ENCODE measurements around the gene MYLK4.
A peak's percentile ranks its signal among the peaks of the same experiment; 100 is the strongest.

The MYLK4 gene

DNA sequence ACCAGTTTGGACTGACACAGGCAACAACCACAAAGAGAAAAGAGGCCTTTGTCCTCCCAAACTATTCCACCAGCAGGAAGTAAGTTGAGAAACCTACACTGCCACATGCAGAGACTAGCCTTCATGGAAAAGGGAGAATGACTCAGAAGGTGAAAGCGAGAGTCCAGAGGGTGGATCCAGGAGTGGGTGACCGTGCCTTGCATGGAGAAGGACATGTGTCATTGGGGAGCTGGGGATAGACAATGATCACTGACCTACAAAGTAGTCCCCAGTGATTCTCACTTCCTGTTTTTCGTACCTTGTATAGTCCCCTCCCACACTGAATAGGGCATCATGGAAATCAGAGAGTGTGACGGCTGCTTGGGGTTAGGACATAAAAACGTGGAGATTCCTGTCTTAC is 91.9 kb downstream of the MYLK4 start:
- TF ChIP-seq EZH2phosphoT487 (IDR thresholded peaks at IDR 0.05; ENCODE audit: borderline replicate concordance, low read length) (no peak), CTCF (IDR thresholded peaks at IDR 0.05; ENCODE audit: low read depth, low read length, poor library complexity, severe bottlenecking) (no peak)
- Histone ChIP-seq H3K4me3 (ENCODE audit: low read length) (no peak overlapping the region; the same call in 1 of the 2 replicates), H4K20me1 (ENCODE audit: control insufficient read depth, insufficient read depth, low read depth, low read length) (no peaks in the 10 kb centered on the region), H3K4me1 (ENCODE audit: control insufficient read depth, low read length) (peaks cover 9% of the 10 kb centered on the region), H3K79me2 (ENCODE audit: control insufficient read depth, low read length) (no peaks in the 10 kb centered on the region), H3K9me2 (replicated peaks; ENCODE audit: control insufficient read depth, low read length) (no peaks in the 10 kb centered on the region), H3K9me3 (ENCODE audit: control insufficient read depth, insufficient read depth, low read length) (no peaks in the 10 kb centered on the region), H3K4me2 (ENCODE audit: low read length) (peak overlapping the region; percentile 29; the same call in 1 of the 2 replicates), H3K27me3 (ENCODE audit: control insufficient read depth, low read length) (0 out of 2 replicates have a peak, but pooled peaks cover 3% of the 10 kb centered on the region), H3K36me3 (ENCODE audit: control insufficient read depth, low read length) (no peaks in the 10 kb centered on the region), H3F3A (ENCODE audit: control insufficient read depth, insufficient read depth) (no peaks in the 10 kb centered on the region), H3K27ac (ENCODE audit: low read depth, low read length) (no peak overlapping the region)

- Histone ChIP-seq H3K4me2 (ENCODE audit: low read length) (no peak overlapping the region), H3K9me3 (ENCODE audit: control insufficient read depth, insufficient read depth, low read length) (no peaks in the 10 kb centered on the region), H3K27ac (ENCODE audit: low read depth, low read length) (no peak overlapping the region), H3K36me3 (ENCODE audit: control insufficient read depth, low read length) (no peaks in the 10 kb centered on the region), H3F3A (ENCODE audit: control insufficient read depth, insufficient read depth) (no peaks in the 10 kb centered on the region), H3K9me2 (replicated peaks; ENCODE audit: control insufficient read depth, low read length) (no peaks in the 10 kb centered on the region), H3K27me3 (ENCODE audit: control insufficient read depth, low read length) (peaks cover 10% of the 10 kb centered on the region; the same call in 1 of the 2 replicates), H3K79me2 (ENCODE audit: control insufficient read depth, low read length) (no peaks in the 10 kb centered on the region), H3K4me1 (ENCODE audit: control insufficient read depth, low read length) (peaks cover 9% of the 10 kb centered on the region), H3K4me3 (ENCODE audit: low read length) (no peak overlapping the region), H4K20me1 (ENCODE audit: control insufficient read depth, insufficient read depth, low read depth, low read length) (no peaks in the 10 kb centered on the region)
- TF ChIP-seq EZH2phosphoT487 (IDR thresholded peaks at IDR 0.05; ENCODE audit: borderline replicate concordance, low read length), result no peak
- no peak for TF ChIP-seq CTCF (IDR thresholded peaks at IDR 0.05; ENCODE audit: low read depth, low read length, poor library complexity, severe bottlenecking)
Observed at GRCh38 chr6:2656460-2657079, 94.2 kb downstream of the MYLK4 start.

- Histone ChIP-seq H3F3A (ENCODE audit: control insufficient read depth, insufficient read depth) (no peaks in the 10 kb centered on the region), H3K4me2 (ENCODE audit: low read length) (no peak overlapping the region), H3K79me2 (ENCODE audit: control insufficient read depth, low read length) (no peaks in the 10 kb centered on the region), H3K27ac (ENCODE audit: low read depth, low read length) (no peak overlapping the region), H3K36me3 (ENCODE audit: control insufficient read depth, low read length) (no peaks in the 10 kb centered on the region), H3K4me1 (ENCODE audit: control insufficient read depth, low read length) (peaks cover 9% of the 10 kb centered on the region), H3K9me2 (replicated peaks; ENCODE audit: control insufficient read depth, low read length) (no peaks in the 10 kb centered on the region), H4K20me1 (ENCODE audit: control insufficient read depth, insufficient read depth, low read depth, low read length) (no peaks in the 10 kb centered on the region), H3K9me3 (ENCODE audit: control insufficient read depth, insufficient read depth, low read length) (no peaks in the 10 kb centered on the region), H3K4me3 (ENCODE audit: low read length) (no peak overlapping the region), H3K27me3 (ENCODE audit: control insufficient read depth, low read length) (peaks cover 10% of the 10 kb centered on the region; the same call in 1 of the 2 replicates)
- TF ChIP-seq EZH2phosphoT487 (IDR thresholded peaks at IDR 0.05; ENCODE audit: borderline replicate concordance, low read length), result no peak
- TF ChIP-seq CTCF (IDR thresholded peaks at IDR 0.05; ENCODE audit: low read depth, low read length, poor library complexity, severe bottlenecking), result no peak
Observed at GRCh38 chr6:2655844-2656433, 94.8 kb downstream of the MYLK4 start.
